ENCODE data around the gene FAM78B. TPM values are rescaled to one million over a fixed set of nuclear protein-coding genes. Genes with fewer than 3 reads are reported as not detected.

Gene FAM78B
- total RNA-seq, 2 donors from 2014 or later: 2.3 to 4.2 TPM

- no peaks in the 10 kb centered on the region for H3K27me3 Mint-ChIP-seq (ENCODE audit: insufficient read depth)
- no peak for DNase-seq
- no peak for TF ChIP-seq CTCF (conservative IDR thresholded peaks at IDR 0.05)
These were observed 52.4 kb downstream of the FAM78B start for GRCh38 chr1:166114419-166114818.

GRCh38 chr1:166113630-166114029 lies 53.2 kb downstream of the FAM78B start:
- no peak for DNase-seq
- no peaks in the 10 kb centered on the region for H3K9me3 Mint-ChIP-seq
- Histone ChIP-seq H3K36me3 (ENCODE audit: control insufficient read depth, insufficient read depth, low read length) (peaks cover 3% of the 10 kb centered on the region), H3K9me3 (ENCODE audit: control insufficient read depth, low read length) (no peaks in the 10 kb centered on the region), H3K27me3 (ENCODE audit: control insufficient read depth, insufficient read depth, low read length, poor library complexity, severe bottlenecking) (no peaks in the 10 kb centered on the region), H3K4me3 (ENCODE audit: low read length) (no peak overlapping the region), H3K27ac (ENCODE audit: low read depth, low read length) (no peak overlapping the region), H3K9ac (ENCODE audit: extremely low read depth, low read length, poor library complexity, severe bottlenecking) (no peak overlapping the region), H3K4me1 (ENCODE audit: control insufficient read depth, insufficient read depth, low read length) (no peaks in the 10 kb centered on the region)
- peaks cover 8% of the 10 kb centered on the region for H3K4me1 Mint-ChIP-seq
- H3K36me3 Mint-ChIP-seq (ENCODE audit: low read depth): no peaks in the 10 kb centered on the region
- 80 to 94% methylated on average over 1 of the region's 1 CpG for WGBS, 2 experiments (ENCODE audit: insufficient coverage in 1 of 2, insufficient read length in 1 of 2)
- H3K27ac Mint-ChIP-seq: no peak overlapping the region
- H3K4me3 Mint-ChIP-seq: no peak overlapping the region
- H3K27me3 Mint-ChIP-seq (ENCODE audit: insufficient read depth): no peaks in the 10 kb centered on the region
- no peak for TF ChIP-seq CTCF (conservative IDR thresholded peaks at IDR 0.05)

More at GRCh38 chr1:166114419-166114818, 52.4 kb downstream of the FAM78B start:
- Histone ChIP-seq H3K27me3 (ENCODE audit: control insufficient read depth, insufficient read depth, low read length, poor library complexity, severe bottlenecking) (no peaks in the 10 kb centered on the region), H3K36me3 (ENCODE audit: control insufficient read depth, insufficient read depth, low read length) (peaks cover 3% of the 10 kb centered on the region), H3K4me3 (ENCODE audit: low read length) (no peak overlapping the region), H3K27ac (ENCODE audit: low read depth, low read length) (no peak overlapping the region), H3K9ac (ENCODE audit: extremely low read depth, low read length, poor library complexity, severe bottlenecking) (no peak overlapping the region), H3K4me1 (ENCODE audit: control insufficient read depth, insufficient read depth, low read length) (no peaks in the 10 kb centered on the region), H3K9me3 (ENCODE audit: control insufficient read depth, low read length) (no peaks in the 10 kb centered on the region)
- Mint-ChIP-seq H3K4me1 (no peaks in the 10 kb centered on the region), H3K4me3 (no peak overlapping the region), H3K36me3 (ENCODE audit: low read depth) (no peaks in the 10 kb centered on the region), H3K27ac (no peak overlapping the region), H3K9me3 (no peaks in the 10 kb centered on the region)
- WGBS, 2 experiments (ENCODE audit: insufficient coverage in 1 of 2, insufficient read length in 1 of 2): 86% methylated on average over 1 of the region's 1 CpG; no CpG with 5 or more reads in 1 of the 2 experiments

- Histone ChIP-seq H3K9ac (ENCODE audit: extremely low read depth, low read length, poor library complexity, severe bottlenecking) (no peak overlapping the region), H3K4me1 (ENCODE audit: control insufficient read depth, insufficient read depth, low read length) (no peaks in the 10 kb centered on the region), H3K27ac (ENCODE audit: low read depth, low read length) (no peak overlapping the region), H3K27me3 (ENCODE audit: control insufficient read depth, insufficient read depth, low read length, poor library complexity, severe bottlenecking) (no peaks in the 10 kb centered on the region), H3K9me3 (ENCODE audit: control insufficient read depth, low read length) (no peaks in the 10 kb centered on the region), H3K36me3 (ENCODE audit: control insufficient read depth, insufficient read depth, low read length) (peaks cover 3% of the 10 kb centered on the region), H3K4me3 (ENCODE audit: low read length) (no peak overlapping the region)
- WGBS, 2 experiments (ENCODE audit: insufficient coverage in 1 of 2, insufficient read length in 1 of 2): 94 to 95% methylated on average over 3 of the region's 3 CpGs
- no peak for TF ChIP-seq CTCF (conservative IDR thresholded peaks at IDR 0.05)
- no peak for DNase-seq
- peaks cover 10% of the 10 kb centered on the region for H3K4me1 Mint-ChIP-seq
- no peaks in the 10 kb centered on the region for H3K36me3 Mint-ChIP-seq (ENCODE audit: low read depth)
- H3K4me3 Mint-ChIP-seq: no peak overlapping the region
- no peaks in the 10 kb centered on the region for H3K27me3 Mint-ChIP-seq (ENCODE audit: insufficient read depth)
- no peak overlapping the region for H3K27ac Mint-ChIP-seq
- no peaks in the 10 kb centered on the region for H3K9me3 Mint-ChIP-seq
These were observed 53.8 kb downstream of the FAM78B start for GRCh38 chr1:166113031-166113430.
